KOPT-K1 (cell line): ENCODE results near the gene NOL4L.

ENCODE experiments used
- H3K27ac ChIP-seq: fragments of 200-600 bp; sonication (generic); 2 replicates; pipeline ENCODE4 v1.5.1; 2016; ENCODE audit warnings: antibody characterized with exemption, mild to moderate bottlenecking, low read depth, low read length; ENCODE audit not compliant: poor library complexity, severe bottlenecking
- H3K36me3 ChIP-seq: fragments of 200-600 bp; sonication (generic); 2 replicates; pipeline ENCODE4 v1.5.1; 2017; ENCODE audit warnings: antibody characterized with exemption, mild to moderate bottlenecking, low read length, moderate library complexity; ENCODE audit not compliant: insufficient read depth
- H3K9me3 ChIP-seq: fragments of 200-600 bp; sonication (generic); 2 replicates; pipeline ENCODE4 v1.5.1; 2017; ENCODE audit warnings: antibody characterized with exemption, low read length, mild to moderate bottlenecking; ENCODE audit not compliant: insufficient read depth, poor library complexity, severe bottlenecking

The NOL4L gene

GRCh38 chr20:32436142-32436861 lies 148.8 kb downstream of the NOL4L start:
- Histone ChIP-seq H3K36me3 (peaks cover 100% of the 10 kb centered on the region), H3K27ac (no peak overlapping the region), H3K9me3 (no peaks in the 10 kb centered on the region)

DNA sequence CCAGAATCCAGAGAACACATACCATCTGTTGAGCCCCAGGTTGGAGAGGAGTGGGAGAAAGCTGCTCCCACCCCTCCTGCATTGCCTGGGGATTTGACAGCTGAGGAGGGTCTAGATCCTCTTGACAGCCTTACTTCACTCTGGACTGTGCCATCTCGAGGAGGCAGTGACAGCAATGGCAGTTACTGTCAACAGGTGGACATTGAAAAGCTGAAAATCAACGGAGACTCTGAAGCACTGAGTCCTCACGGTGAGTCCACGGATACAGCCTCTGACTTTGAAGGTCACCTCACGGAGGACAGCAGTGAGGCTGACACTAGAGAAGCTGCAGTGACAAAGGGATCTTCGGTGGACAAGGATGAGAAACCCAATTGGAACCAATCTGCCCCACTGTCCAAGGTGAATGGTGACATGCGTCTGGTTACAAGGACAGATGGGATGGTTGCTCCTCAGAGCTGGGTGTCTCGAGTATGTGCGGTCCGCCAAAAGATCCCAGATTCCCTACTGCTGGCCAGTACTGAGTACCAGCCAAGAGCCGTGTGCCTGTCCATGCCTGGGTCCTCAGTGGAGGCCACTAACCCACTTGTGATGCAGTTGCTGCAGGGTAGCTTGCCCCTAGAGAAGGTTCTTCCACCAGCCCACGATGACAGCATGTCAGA lies 149.6 kb downstream of the NOL4L start:
- Histone ChIP-seq H3K9me3 (no peaks in the 10 kb centered on the region), H3K36me3 (peaks cover 100% of the 10 kb centered on the region), H3K27ac (no peak overlapping the region)

DNA sequence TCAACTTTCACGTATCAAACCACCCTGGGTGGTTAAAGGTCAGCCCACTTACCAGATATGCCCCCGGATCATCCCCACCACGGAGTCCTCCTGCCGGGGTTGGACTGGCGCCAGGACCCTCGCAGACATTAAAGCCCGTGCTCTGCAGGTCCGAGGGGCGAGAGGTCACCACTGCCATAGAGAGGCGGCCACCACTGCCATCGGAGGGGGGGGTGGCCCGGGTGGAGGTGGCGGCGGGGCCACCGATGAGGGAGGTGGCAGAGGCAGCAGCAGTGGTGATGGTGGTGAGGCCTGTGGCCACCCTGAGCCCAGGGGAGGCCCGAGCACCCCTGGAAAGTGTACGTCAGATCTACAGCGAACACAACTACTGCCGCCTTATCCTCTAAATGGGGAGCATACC lies 150.7 kb downstream of the NOL4L start:
- H3K27ac ChIP-seq: no peak overlapping the region
- peaks cover 100% of the 10 kb centered on the region for H3K36me3 ChIP-seq
- H3K9me3 ChIP-seq: no peaks in the 10 kb centered on the region

DNA sequence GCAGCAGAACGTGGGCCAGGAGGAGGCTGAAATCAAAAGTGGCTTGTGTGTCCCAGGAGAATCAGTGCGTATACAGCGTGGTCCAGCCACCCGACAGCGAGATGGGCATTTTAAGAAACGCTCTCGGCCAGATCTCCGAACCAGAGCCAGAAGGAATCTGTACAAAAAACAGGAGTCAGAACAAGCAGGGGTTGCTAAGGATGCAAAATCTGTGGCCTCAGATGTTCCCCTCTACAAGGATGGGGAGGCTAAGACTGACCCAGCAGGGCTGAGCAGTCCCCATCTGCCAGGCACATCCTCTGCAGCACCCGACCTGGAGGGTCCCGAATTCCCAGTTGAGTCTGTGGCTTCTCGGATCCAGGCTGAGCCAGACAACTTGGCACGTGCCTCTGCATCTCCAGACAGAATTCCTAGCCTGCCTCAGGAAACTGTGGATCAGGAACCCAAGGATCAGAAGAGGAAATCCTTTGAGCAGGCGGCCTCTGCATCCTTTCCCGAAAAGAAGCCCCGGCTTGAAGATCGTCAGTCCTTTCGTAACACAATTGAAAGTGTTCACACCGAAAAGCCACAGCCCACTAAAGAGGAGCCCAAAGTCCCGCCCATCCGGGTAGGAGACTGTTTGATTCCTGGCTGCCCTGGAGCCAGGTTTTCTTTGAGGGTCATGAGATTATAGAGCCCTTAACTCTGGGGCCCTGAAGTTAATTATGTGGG lies 151.7 kb downstream of the NOL4L start:
- peaks cover 100% of the 10 kb centered on the region for H3K36me3 ChIP-seq
- no peaks in the 10 kb centered on the region for H3K9me3 ChIP-seq
- no peak overlapping the region for H3K27ac ChIP-seq

DNA sequence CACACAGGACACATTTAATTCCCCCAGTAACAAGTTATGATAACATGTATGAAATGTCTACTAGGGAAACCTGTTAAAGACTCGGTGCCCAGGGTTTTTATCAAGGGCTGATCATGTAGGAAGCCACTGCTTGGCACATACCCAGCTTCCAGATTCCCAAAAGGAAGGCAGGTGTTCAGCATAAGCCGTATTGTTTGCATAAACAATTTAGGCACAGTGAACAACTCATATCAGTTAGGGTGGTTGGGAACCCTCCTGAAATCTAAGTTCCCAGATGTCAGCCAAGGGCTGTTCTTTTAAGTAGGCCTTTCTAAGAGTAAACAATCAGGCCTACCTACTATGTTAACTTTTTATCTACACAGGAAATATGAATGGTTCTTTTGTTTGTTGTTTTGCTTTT lies 152.9 kb downstream of the NOL4L start:
- H3K36me3 ChIP-seq: peaks cover 100% of the 10 kb centered on the region
- H3K27ac ChIP-seq: no peak overlapping the region
- H3K9me3 ChIP-seq: no peaks in the 10 kb centered on the region

- no peak overlapping the region for H3K27ac ChIP-seq
- H3K36me3 ChIP-seq: peaks cover 98% of the 10 kb centered on the region
Observed at GRCh38 chr20:32431457-32431856, 153.7 kb downstream of the NOL4L start.

DNA sequence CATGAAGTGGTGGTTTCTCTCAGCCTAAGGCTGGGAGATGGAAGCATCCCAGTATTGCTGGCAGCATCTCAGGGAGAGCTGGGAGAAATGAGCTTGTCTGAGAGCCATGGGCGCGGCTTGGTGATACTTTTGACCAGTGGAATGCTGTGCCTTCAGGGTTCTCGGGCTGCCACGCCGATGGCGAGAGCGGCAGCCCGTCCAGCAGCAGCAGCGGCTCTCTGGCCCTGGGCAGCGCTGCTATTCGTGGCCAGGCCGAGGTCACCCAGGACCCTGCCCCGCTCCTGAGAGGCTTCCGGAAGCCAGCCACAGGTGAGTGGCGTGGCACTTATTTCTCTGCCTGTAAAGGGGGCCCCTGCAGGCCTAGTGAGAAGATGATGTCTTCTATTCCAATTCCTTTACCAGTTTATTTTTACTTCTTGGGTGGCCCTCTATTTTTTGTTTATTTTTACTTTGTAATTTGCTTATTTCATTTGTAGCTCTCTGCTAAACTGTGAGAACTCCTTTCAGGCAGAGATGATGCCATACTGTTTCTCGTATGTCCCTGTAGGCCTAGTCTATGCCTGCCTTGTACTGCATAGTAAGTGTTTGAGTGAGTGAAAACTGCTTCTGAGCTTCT lies 155.3 kb downstream of the NOL4L start:
- Histone ChIP-seq H3K9me3 (no peaks in the 10 kb centered on the region), H3K36me3 (peaks cover 94% of the 10 kb centered on the region), H3K27ac (no peak overlapping the region)

More at GRCh38 chr20:32431457-32431856, 153.7 kb downstream of the NOL4L start:
- no peaks in the 10 kb centered on the region for H3K9me3 ChIP-seq

- no peaks in the 10 kb centered on the region for H3K9me3 ChIP-seq
- H3K36me3 ChIP-seq: peaks cover 89% of the 10 kb centered on the region
- no peak overlapping the region for H3K27ac ChIP-seq
Observed at GRCh38 chr20:32429343-32429742, 155.8 kb downstream of the NOL4L start.

DNA sequence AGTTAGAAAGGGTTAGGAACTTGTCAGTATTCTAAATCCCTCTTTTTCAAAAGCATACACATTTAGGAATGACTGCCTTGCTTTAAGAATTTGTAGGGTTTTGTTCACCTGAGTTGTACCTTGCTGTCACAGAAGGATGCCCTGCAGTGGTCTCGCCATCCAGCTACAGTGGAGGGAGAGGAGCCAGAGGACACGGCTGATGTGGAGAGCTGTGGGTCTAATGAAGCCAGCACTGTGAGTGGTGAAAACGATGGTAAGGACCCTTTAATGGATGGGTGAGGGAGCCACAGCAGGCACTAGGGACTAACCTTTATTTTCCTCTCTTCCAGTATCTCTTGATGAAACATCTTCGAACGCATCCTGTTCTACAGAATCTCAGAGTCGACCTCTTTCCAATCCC lies 157.1 kb downstream of the NOL4L start:
- no peak overlapping the region for H3K27ac ChIP-seq
- no peaks in the 10 kb centered on the region for H3K9me3 ChIP-seq
- peaks cover 76% of the 10 kb centered on the region for H3K36me3 ChIP-seq

- H3K9me3 ChIP-seq: no peaks in the 10 kb centered on the region
- peaks cover 17% of the 10 kb centered on the region for H3K36me3 ChIP-seq
- H3K27ac ChIP-seq: no peak overlapping the region
Observed at GRCh38 chr20:32421290-32421689, 163.8 kb downstream of the NOL4L start.

GRCh38 chr20:32418376-32418775 lies 166.8 kb downstream of the NOL4L start:
- Histone ChIP-seq H3K9me3 (no peaks in the 10 kb centered on the region), H3K36me3 (peaks cover 17% of the 10 kb centered on the region), H3K27ac (no peak overlapping the region)

DNA sequence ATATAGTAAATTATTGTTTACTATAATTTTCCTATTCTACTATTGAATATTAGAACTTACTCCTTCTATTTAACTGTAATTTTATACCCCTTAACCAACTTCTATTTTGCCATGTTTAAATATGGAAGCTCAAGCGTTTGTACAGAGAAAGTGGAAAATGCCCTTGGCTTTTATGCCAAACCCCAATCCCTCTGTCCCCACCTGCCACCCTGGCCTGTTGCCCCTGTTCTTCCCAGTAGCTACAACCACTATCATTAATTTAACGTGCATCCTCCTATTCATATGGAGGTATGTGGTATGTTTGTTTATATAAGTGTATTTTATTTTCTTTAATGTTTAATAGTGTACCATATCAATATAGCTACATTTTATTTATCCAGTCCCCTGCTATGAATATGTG lies 168.9 kb downstream of the NOL4L start:
- peaks cover 25% of the 10 kb centered on the region for H3K36me3 ChIP-seq
- no peaks in the 10 kb centered on the region for H3K9me3 ChIP-seq
- H3K27ac ChIP-seq: no peak overlapping the region

- Histone ChIP-seq H3K9me3 (no peaks in the 10 kb centered on the region), H3K36me3 (peaks cover 27% of the 10 kb centered on the region), H3K27ac (no peak overlapping the region)
Observed at GRCh38 chr20:32415494-32415893, 169.6 kb downstream of the NOL4L start.

GRCh38 chr20:32411955-32412706 lies 173.0 kb downstream of the NOL4L start:
- Histone ChIP-seq H3K9me3 (no peaks in the 10 kb centered on the region), H3K36me3 (peaks cover 42% of the 10 kb centered on the region), H3K27ac (no peak overlapping the region)
